ENCODE measurements around the gene POFUT1.

- TF ChIP-seq CTCF (conservative IDR thresholded peaks at IDR 0.05; ENCODE audit: low read depth, low read length) = no peak
- no peak for TF ChIP-seq EZH2 (IDR thresholded peaks at IDR 0.05; ENCODE audit: low read length, unreplicated experiment)
Measured at GRCh38 chr20:32252189-32252588, 44.5 kb downstream of the POFUT1 start.
